Pancreas (tissue), 10 donors: Measurements from ENCODE around the gene LZTS3. TPM values are rescaled to one million over a fixed set of nuclear protein-coding genes. Genes with fewer than 3 reads are reported as not detected.

Source experiments
- ATAC-seq, 4 donors: fragments of 200-7000 bp; cut with Tn5 transposase; one replicate each; pipeline versions ENCODE4 v1.8.0 to v1.9.1; 2020; ENCODE audit warnings: mild to moderate bottlenecking in 4 of 4, moderate library complexity in 4 of 4
- DNase-seq, 6 donors: peaks; one replicate each; pipeline ENCODE4 v3.0.0-alpha.2; 2020
- FAIRE-seq: peaks from 2 replicates; lab custom pipeline; 2012; peaks lifted over from hg19 to GRCh38; lab: Jason Lieb, UNC
- H3K27ac ChIP-seq, 4 donors: fragments of 200-600 bp; sonication (generic); 1 replicate in 3 of 4; 2 replicates in 1 of 4; pipeline versions ENCODE4 v1.5.0 to v1.8.0; 2020
- H3K27me3 ChIP-seq, 4 donors: fragments of 200-600 bp; one replicate each; pipeline ENCODE4 v1.8.0; 2021
- H3K36me3 ChIP-seq, 3 donors: fragments of 200-600 bp; sonication (generic) in 1 of 3; one replicate each; pipeline versions ENCODE4 v1.5.0 to v1.8.0; 2020 to 2021
- H3K4me1 ChIP-seq, 3 donors: fragments of 200-600 bp; one replicate each; pipeline ENCODE4 v1.8.0; 2021
- H3K4me3 ChIP-seq, 4 donors: fragments of 200-600 bp; sonication (generic) in 2 of 4; one replicate each; pipeline versions ENCODE4 v1.5.0 to v1.8.0; 2020 to 2021
- H3K9me3 ChIP-seq, 4 donors: fragments of 200-600 bp; one replicate each; pipeline ENCODE4 v1.8.0; 2021
- CTCF ChIP-seq, 4 donors: fragments of 200-600 bp; sonication (generic) in 3 of 4; IDR thresholded peaks; one replicate each; pipeline versions ENCODE4 v1.5.0 to v1.8.0; 2021; ENCODE audit warnings: antibody characterized with exemption in 4 of 4
- WGBS, 2 donors: extraction: QIAGEN DNeasy Blood & Tissue Kit; methylation state at CpG; one replicate each; pipeline ENCODE4 v1.1.7; 2013; 5-methylcytosine and 5-hydroxymethylcytosine counted together
- intact Hi-C, 3 donors: fragments of 100-400 bp; cut with DNase I; formaldehyde crosslinking; loops; one replicate each; pipeline versions ENCODE4 v1.11.1 to v1.14.2; 2022
- polyA plus RNA-seq, 2 donors: library from polyadenylated mRNA; stranded (reverse); fragments of 200-250 nt; gene quantifications; one replicate each; pipeline ENCODE4 v1.2.3, GENCODE V29; 2013
- total RNA-seq, 6 donors: library from RNA; stranded (reverse); fragmentation: NEBNext Ultra II Directional in 4 of 6; extraction: Animal tissue kit (Norgen Biotek cat#: 25700) in 4 of 6; gene quantifications; one replicate each; pipeline versions ENCODE4 v1.2.1 to v1.2.4, GENCODE V29; 2021 to 2023
- donor health status: healthy with polysubstance abuse.
- donor health status: DM: no; HTN: no; CAD: no; lungs with moderate emphysema.
- donor health status: DM: no; HTN: no; CAD: no.
- donor health status: control.
- donor health status: control.
- donor health status: Bipolar disorder and iron deficiency.
- donor health status: DM: yes; HTN: yes; CAD: no.
- donor health status: DM: no; HTN: no; CAD: no.
- donor health status: DM: no; HTN: no; CAD: no.
- donor health status: DM: yes; HTN: yes; CAD: no.

The LZTS3 gene
- total and polyA plus RNA-seq, 8 donors: 17.5 to 30.5 (median 18.7) TPM

DNA sequence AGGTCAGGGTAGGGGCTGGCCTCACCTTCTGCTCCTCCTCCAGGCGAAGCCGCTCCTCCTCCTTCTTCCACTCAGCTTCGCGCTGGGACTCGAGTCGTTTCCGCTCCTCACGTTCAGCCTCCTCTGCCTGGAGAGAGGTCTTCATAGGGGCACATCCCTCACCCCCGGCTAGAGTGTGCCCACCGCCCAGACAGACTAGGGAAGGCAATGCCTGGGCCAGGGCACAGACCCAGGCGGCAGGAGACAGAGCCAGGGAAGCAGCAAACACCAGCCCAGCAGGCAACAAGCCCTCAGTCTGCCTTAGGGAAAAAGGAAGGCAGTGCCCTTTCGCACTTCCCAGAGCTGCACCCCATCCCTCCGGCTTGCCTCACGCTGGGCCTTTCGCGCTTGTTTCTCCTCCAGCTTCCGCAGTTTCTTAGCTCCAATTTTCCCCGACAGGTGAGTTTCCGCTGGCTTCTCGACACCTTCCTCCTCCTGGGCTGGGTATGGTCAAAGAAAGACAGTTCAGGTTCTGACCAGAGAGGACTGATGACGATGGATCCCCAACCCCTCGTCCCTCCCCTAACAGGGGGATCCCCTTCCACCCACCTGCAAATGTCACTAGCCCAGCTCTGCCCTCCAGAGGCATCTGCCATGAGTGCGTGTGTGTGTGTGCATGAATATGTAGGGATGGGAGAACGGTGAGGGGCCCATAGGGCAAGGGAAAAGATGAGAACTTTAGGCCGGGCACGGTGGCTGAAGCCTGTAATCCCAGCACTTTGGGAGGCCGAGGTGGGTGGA, 26.8 kb upstream of the LZTS3 start:
- Histone ChIP-seq H3K36me3 (peaks cover under 1 to 29% (median 10%) of the 10 kb centered on the region in 3 donors), H3K4me1 (peaks cover 0 to 7% (median 0%) of the 10 kb centered on the region in 3 donors), H3K27me3 (no peaks in the 10 kb centered on the region), H3K9me3 (no peaks in the 10 kb centered on the region), H3K27ac (no peak overlapping the region), H3K4me3 (no peak overlapping the region)
- DNase-seq (peak in 1 of 6 donors; percentile 49), FAIRE-seq (no peak), ATAC-seq (no peak)
- intact Hi-C loops: no loop called here
- no peak for TF ChIP-seq CTCF (IDR thresholded peaks at IDR 0.05)
- WGBS, 2 donors: 94% methylated on average over 27 of the region's 27 CpGs

- ATAC-seq: no peak
- H3K4me1 ChIP-seq: peaks cover 0 to 7% (median 0%) of the 10 kb centered on the region in 3 donors
- H3K27ac ChIP-seq: no peak overlapping the region
- peak in 1 of 6 donors; percentile 1 for DNase-seq
- no peaks in the 10 kb centered on the region for H3K27me3 ChIP-seq
- 50 to 66% methylated on average over 2 of the region's 2 CpGs for WGBS, 2 donors
- intact Hi-C loops: no loop called here
- no peak for TF ChIP-seq CTCF (IDR thresholded peaks at IDR 0.05)
- no peaks in the 10 kb centered on the region for H3K9me3 ChIP-seq
- H3K36me3 ChIP-seq: peaks cover 3 to 39% (median 19%) of the 10 kb centered on the region in 3 donors
- FAIRE-seq: no peak
- no peak overlapping the region for H3K4me3 ChIP-seq
Measured at GRCh38 chr20:3199206-3199605, 25.9 kb upstream of the LZTS3 start.

DNA sequence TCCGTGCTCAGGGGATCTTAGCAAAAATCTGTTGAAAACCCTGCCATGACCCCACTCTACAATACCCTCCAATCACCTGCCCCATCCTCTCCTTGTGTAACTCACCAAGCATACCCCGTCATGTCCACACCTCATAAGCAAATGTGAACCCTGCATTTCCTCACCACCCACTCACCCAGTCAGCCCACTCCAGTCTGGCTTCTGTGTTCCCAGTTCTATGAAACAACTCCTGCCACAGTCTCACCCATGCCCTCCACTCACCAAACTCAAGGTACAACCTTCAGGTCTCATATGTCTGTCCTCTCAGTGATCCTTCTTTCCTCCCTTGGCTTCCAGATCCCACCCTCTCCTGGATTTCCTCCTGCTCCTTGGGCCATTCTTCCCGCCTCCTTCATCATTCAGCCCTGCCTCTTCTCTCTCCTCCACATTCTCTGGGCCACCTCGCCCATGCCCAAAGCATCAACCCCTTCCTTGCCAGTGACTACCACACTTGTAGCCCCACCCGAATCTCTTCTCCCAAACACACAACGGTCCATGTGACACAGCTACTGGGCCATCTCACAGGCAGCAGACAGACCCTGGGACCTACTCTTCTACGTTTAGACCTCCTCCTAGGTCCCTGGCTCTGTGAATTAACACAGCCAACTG, 22.4 kb upstream of the LZTS3 start:
- no peak for ATAC-seq
- DNase-seq: peak in 1 of 6 donors; percentile 5
- 90 to 94% methylated on average over 7 of the region's 7 CpGs for WGBS, 2 donors
- no peak overlapping the region for H3K4me3 ChIP-seq
- H3K9me3 ChIP-seq: no peaks in the 10 kb centered on the region
- no peaks in the 10 kb centered on the region for H3K27me3 ChIP-seq
- H3K36me3 ChIP-seq: peaks cover 3 to 61% (median 32%) of the 10 kb centered on the region in 3 donors
- FAIRE-seq: no peak
- H3K27ac ChIP-seq: no peak overlapping the region
- TF ChIP-seq CTCF (IDR thresholded peaks at IDR 0.05): no peak
- no peaks in the 10 kb centered on the region for H3K4me1 ChIP-seq
- intact Hi-C loops: no loop called here

- WGBS, 2 donors: 94 to 97% methylated on average over 10 of the region's 10 CpGs
Measured at GRCh38 chr20:3194617-3195280, 21.4 kb upstream of the LZTS3 start.

More at GRCh38 chr20:3194617-3195280, 21.4 kb upstream of the LZTS3 start:
- H3K4me1 ChIP-seq: no peaks in the 10 kb centered on the region
- no peak for TF ChIP-seq CTCF (IDR thresholded peaks at IDR 0.05)
- ATAC-seq (no peak), DNase-seq (peak in 1 of 6 donors; percentile 37), FAIRE-seq (no peak)
- intact Hi-C loops: no loop called here
- H3K4me3 ChIP-seq: no peak overlapping the region
- no peak overlapping the region for H3K27ac ChIP-seq
- no peaks in the 10 kb centered on the region for H3K9me3 ChIP-seq
- peaks cover 3 to 57% (median 30%) of the 10 kb centered on the region in 3 donors for H3K36me3 ChIP-seq
- H3K27me3 ChIP-seq: no peaks in the 10 kb centered on the region
